Measurements from ENCODE around the gene PHRF1.

PHRF1 gene

DNA sequence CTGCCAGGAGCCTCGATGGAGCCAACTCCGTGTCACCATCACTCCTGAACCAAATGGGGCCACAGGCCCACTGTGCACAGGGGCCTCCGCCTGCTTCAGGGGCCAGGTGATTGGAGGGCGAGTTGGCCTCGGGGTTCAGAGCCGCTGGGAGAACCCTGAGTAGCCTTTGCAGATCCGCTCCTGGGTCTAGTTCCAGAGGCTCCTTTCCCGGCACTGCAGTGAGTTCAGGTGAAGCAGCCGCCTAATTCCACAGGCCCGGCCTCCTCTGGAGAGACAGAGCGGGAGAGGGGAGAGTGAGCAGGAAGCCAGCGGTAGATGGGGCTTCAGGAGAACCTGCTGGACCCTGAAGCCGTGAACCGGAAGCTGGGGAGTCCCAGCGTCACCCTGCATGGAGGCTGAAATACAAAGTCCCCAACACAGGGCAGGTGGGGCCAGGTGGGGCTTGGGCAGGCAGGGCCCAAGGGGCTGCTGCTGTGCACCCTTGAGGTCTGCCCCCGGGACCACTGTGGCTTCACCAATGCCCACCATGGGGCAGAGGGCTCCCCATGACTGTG lies 83.3 kb downstream of the PHRF1 start:
- DNase-seq = no peak

- no peak for DNase-seq
Observed at GRCh38 chr11:660281-660680, 84.0 kb downstream of the PHRF1 start.

GRCh38 chr11:660681-661444 lies 84.6 kb downstream of the PHRF1 start:
- no peak for DNase-seq

Measured in SIG-M5 (cell line).